ENCODE measurements around the gene APIP.

The APIP gene

GRCh38 chr11:34960277-34960676 is 44.1 kb upstream of the APIP start:
- Histone ChIP-seq H3K9me3 (ENCODE audit: control insufficient read depth, insufficient read depth, low read depth, low read length) (no peaks in the 10 kb centered on the region), H3K4me1 (ENCODE audit: control insufficient read depth, insufficient read depth, low read length) (no peaks in the 10 kb centered on the region), H3K4me3 (ENCODE audit: low read depth, low read length) (no peak overlapping the region), H3K27ac (ENCODE audit: extremely low read depth, low read depth, low read length) (no peak overlapping the region), H3K36me3 (ENCODE audit: control insufficient read depth in 2 of 2, insufficient read depth in 1 of 2, low read length in 2 of 2) (peaks cover 0 to 17% of the 10 kb centered on the region in 2 experiments; a peak in 1 of 3 replicates)
- POLR2A ChIA-PET: no interaction called here
- CTCF ChIA-PET: no interaction called here
- TF ChIP-seq ZNF112 (tag by site-specific recombination; IDR thresholded peaks at IDR 0.05): no peak
- no peak for TF ChIP-seq ZSCAN16 (tag by site-specific recombination; IDR thresholded peaks at IDR 0.05)
- TF ChIP-seq GLI4 (tag by site-specific recombination; IDR thresholded peaks at IDR 0.05): no peak
- TF ChIP-seq ZNF747 (tag by site-specific recombination; IDR thresholded peaks at IDR 0.05): no peak
- no peak for TF ChIP-seq ZNF114 (tag by site-specific recombination; IDR thresholded peaks at IDR 0.05)
- TF ChIP-seq ZNF692 (tag by site-specific recombination; IDR thresholded peaks at IDR 0.05): no peak
- TF ChIP-seq REPIN1 (tag by site-specific recombination; IDR thresholded peaks at IDR 0.05; ENCODE audit: low read depth): no peak
- no peak for TF ChIP-seq ZSCAN23 (tag by site-specific recombination; IDR thresholded peaks at IDR 0.05)

GRCh38 chr11:34959770-34960169 is 43.6 kb upstream of the APIP start:
- POLR2A ChIA-PET: no interaction called here

More at GRCh38 chr11:34959770-34960169, 43.6 kb upstream of the APIP start:
- Histone ChIP-seq H3K9me3 (ENCODE audit: control insufficient read depth, insufficient read depth, low read depth, low read length) (no peaks in the 10 kb centered on the region), H3K36me3 (ENCODE audit: control insufficient read depth in 2 of 2, insufficient read depth in 1 of 2, low read length in 2 of 2) (peaks cover 0 to 17% of the 10 kb centered on the region in 2 experiments; a peak in 1 of 3 replicates), H3K4me1 (ENCODE audit: control insufficient read depth, insufficient read depth, low read length) (no peaks in the 10 kb centered on the region), H3K27ac (ENCODE audit: extremely low read depth, low read depth, low read length) (no peak overlapping the region), H3K4me3 (ENCODE audit: low read depth, low read length) (no peak overlapping the region)
- TF ChIP-seq ZNF426 (tag by site-specific recombination; IDR thresholded peaks at IDR 0.05) (no peak), ZNF362 (tag by site-specific recombination; IDR thresholded peaks at IDR 0.05) (no peak), ZNF221 (tag by site-specific recombination; IDR thresholded peaks at IDR 0.05; ENCODE audit: borderline replicate concordance) (no peak), INSM2 (tag by site-specific recombination; IDR thresholded peaks at IDR 0.05) (no peak), ZNF394 (tag by site-specific recombination; IDR thresholded peaks at IDR 0.05; ENCODE audit: borderline replicate concordance) (no peak), ZNF280D (tag by site-specific recombination; IDR thresholded peaks at IDR 0.05) (no peak), ZIC2 (tag by site-specific recombination; IDR thresholded peaks at IDR 0.05) (no peak), ZNF157 (tag by site-specific recombination; IDR thresholded peaks at IDR 0.05) (no peak), ZNF366 (tag by site-specific recombination; conservative IDR thresholded peaks at IDR 0.05) (no peak), ZNF148 (tag by site-specific recombination; IDR thresholded peaks at IDR 0.05; ENCODE audit: borderline replicate concordance) (no peak), ZBTB21 (tag by site-specific recombination; IDR thresholded peaks at IDR 0.05) (no peak)
- CTCF ChIA-PET: no interaction called here
